ENCODE data around the gene SVOP.

GRCh38 chr12:108906971-108907370 is 113.9 kb downstream of the SVOP start:
- no peak for TF ChIP-seq CTCF (IDR thresholded peaks at IDR 0.05)
- no peak for TF ChIP-seq POLR2A (IDR thresholded peaks at IDR 0.05)

All from lower leg skin (tissue), 3 donors.